ENCODE results near the gene ARHGEF10L.

The ARHGEF10L gene

DNA sequence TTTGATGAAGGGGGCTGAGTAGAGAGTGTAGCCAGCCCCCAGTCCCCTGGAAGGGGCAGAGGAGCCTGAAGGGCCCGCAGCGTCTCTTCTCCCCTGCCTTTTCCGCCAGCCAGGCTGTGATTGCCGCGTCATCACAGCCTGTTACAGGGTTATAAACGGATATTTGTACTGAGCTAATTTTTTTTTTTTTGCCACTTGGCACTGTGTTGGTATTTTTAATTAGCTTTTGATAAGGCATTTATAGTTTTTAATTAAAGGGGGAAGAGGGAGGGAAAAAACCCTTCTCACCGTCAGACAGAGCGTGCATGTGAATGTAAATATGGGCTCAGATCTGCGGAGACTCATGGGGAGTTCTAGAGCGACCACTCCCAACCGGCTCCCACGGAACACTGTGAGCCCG is 117.9 kb downstream of the ARHGEF10L start:
- DNase-seq (ENCODE audit: low spot score) = no peak

DNA sequence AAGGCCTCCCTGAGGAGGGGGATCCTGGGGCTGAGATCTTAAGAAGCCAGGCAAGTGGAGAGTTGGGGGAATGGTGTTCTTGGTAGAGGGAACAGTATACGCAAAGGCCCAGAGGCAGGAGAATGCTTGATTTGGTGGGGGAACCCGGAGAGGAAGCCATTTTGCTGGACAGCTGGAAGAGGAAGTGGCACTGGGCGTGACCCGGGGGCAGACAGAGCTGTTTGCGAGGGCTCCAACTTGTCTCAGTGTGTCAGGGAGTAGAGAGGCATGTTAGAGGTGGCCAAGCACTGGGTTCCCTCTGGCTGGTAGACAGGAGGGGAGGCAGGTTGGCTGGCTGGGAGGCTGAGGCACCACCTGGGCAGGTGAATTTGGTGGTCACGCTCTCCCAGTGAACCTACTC is 119.3 kb downstream of the ARHGEF10L start:
- DNase-seq (ENCODE audit: low spot score) = no peak

DNA sequence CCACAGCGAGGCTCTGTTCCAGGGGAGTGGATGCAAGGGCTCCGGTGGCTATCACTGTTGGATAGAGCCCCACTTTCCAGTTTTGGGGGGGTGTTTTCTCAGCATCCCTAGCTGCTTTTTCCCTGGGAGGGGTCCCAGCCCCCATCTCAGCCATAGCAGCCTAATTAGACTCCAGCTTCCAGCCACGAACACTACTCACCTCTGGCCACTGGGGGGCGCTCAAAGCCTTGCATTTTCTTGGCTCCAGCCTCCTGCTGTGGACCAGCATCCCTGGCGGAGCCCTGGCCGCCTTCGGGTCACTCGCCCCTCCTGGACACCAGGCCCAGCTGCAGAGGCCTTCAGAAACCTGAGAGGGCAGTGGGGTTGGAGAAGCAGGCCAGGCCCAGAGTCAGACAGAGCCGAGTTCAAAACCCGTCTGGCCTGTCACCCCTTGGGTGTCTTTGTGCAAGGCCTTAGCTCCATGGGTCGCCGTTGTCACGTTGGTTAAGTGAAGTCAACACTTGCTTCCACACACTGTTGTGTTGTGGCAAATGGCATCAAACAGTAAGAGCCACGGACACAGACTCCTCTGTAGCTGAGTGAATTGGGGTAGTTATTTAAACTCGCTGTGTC is 122.2 kb downstream of the ARHGEF10L start:
- peak; percentile 51 for DNase-seq (ENCODE audit: low spot score)

GRCh38 chr1:17662296-17662695 is 122.8 kb downstream of the ARHGEF10L start:
- no peak for DNase-seq (ENCODE audit: low spot score)

- no peak for DNase-seq (ENCODE audit: low spot score)
Measured at GRCh38 chr1:17662786-17663185, 123.3 kb downstream of the ARHGEF10L start.

- no peak for DNase-seq (ENCODE audit: low spot score)
Measured at GRCh38 chr1:17663646-17664045, 124.1 kb downstream of the ARHGEF10L start.

- DNase-seq (ENCODE audit: low spot score) = no peak
Measured at GRCh38 chr1:17664322-17664721, 124.8 kb downstream of the ARHGEF10L start.

- no peak for DNase-seq (ENCODE audit: low spot score)
Measured at GRCh38 chr1:17665054-17665453, 125.6 kb downstream of the ARHGEF10L start.

DNA sequence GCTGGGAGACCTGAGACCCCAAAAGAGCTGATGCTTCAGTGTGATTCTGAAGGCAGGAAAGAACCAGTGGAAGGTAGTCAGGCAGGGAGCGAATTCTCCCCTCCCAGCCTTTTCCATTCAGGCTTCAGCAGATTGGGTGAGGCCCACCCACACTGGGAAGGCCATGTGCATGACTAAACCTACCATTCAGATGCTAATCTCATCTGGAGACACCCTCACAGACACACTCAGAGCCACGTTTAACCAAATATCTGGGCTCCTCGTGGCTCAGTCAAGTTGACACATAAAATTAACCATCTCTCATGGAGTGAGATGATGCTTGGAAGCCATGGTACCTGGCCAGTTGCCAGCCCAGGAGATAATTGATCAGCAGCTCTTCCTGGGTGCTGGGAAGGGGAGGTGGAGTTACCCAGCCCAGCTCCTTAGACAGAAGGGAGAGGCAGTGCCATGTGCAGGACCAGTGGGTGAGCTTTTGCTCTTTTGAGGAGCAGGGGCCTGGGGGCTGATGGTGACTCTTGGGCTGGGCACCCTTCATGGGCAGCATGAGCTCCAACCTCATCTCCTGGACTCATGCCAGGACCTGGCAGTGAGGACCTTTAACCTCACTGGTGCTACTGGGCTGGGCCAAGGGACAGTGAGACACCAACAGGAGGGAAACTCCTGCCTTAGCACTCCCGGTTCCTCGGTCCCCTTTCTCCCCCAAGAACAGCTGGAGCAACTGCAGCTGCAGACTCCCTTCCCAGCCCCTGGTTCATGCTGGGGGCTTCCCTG is 126.6 kb downstream of the ARHGEF10L start:
- no peak for DNase-seq (ENCODE audit: low spot score)

- DNase-seq (ENCODE audit: low spot score) = no peak
Measured at GRCh38 chr1:17667641-17668040, 128.1 kb downstream of the ARHGEF10L start.

GRCh38 chr1:17668195-17668594 is 128.7 kb downstream of the ARHGEF10L start:
- no peak for DNase-seq (ENCODE audit: low spot score)

- DNase-seq (ENCODE audit: low spot score) = no peak
Measured at GRCh38 chr1:17668624-17669175, 129.2 kb downstream of the ARHGEF10L start.

GRCh38 chr1:17669305-17669704 is 129.8 kb downstream of the ARHGEF10L start:
- DNase-seq (ENCODE audit: low spot score) = no peak

DNA sequence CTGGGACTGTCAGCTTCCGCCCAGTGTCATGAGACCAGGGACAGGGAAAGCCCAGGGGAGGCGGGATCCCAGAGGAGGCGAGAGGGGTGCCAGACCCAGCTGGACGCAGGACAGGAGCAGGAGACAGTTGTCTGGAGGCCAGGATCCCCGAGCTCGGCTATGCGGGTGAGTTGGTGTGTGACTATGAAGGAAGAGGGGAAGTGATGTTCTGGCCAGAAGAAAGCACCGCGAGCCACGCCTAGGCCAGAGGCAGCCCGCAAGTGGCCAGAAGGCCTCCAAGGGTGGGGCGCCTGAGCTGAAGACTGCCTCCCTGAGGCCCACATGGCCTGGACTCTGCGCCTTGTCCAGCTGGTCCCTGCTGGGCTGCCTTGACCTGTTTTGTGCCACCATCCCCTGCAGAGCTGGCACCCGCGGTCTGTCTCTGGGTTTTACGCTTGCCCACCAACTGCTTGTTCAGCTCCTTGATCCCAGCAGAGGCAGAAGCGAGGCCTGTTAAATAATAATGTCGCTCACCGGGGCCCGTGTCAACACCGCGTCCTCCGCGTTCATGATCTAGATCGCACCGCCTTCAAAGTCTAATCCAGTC is 130.5 kb downstream of the ARHGEF10L start:
- no peak for DNase-seq (ENCODE audit: low spot score)

GRCh38 chr1:17670587-17671313 is 131.3 kb downstream of the ARHGEF10L start:
- DNase-seq (ENCODE audit: low spot score) = no peak

DNA sequence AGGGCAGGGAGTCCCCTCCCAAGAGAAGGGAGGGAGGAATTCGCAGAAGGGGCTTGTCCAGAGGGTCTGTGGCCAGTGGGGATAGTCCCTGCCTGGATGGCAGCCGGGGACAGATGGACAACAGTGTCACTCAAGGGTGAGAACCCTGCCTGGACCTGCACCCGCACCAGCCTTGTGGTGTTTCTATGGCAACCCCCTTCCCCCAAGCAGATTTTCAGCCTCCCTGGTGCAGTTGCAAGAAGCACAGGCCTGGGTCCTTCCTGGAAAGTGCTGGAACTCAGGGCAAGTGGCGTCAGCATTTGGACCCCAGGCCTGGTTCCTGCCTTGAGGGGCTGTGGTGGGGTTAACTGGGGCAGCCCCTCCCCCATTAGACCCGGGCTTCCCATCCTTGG is 131.8 kb downstream of the ARHGEF10L start:
- no peak for DNase-seq (ENCODE audit: low spot score)

DNA sequence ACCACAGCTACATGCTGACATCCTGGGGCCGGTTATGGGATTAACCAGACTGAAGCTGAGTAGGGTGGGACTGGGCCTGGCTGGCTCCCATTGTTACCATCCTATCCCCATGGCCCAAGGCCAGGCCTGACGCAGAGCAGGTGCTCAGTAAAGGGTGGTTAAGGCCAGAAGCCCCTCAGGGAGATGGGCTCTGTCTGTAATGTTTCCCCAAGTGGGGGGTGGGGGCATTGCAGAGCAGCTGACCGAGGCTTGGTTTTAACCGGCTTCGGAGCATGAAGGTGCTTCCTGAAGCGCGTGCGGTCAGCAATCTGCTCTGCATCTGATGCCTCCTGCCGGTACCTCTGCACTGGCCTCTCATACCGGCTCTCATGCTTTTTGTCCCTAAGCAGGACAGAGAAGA is 132.2 kb downstream of the ARHGEF10L start:
- no peak for DNase-seq (ENCODE audit: low spot score)

GRCh38 chr1:17672226-17672625 is 132.7 kb downstream of the ARHGEF10L start:
- no peak for DNase-seq (ENCODE audit: low spot score)

- DNase-seq (ENCODE audit: low spot score) = no peak
Measured at GRCh38 chr1:17673329-17674072, 134.0 kb downstream of the ARHGEF10L start.

- DNase-seq (ENCODE audit: low spot score) = no peak
Measured at GRCh38 chr1:17674726-17675500, 135.4 kb downstream of the ARHGEF10L start.

DNA sequence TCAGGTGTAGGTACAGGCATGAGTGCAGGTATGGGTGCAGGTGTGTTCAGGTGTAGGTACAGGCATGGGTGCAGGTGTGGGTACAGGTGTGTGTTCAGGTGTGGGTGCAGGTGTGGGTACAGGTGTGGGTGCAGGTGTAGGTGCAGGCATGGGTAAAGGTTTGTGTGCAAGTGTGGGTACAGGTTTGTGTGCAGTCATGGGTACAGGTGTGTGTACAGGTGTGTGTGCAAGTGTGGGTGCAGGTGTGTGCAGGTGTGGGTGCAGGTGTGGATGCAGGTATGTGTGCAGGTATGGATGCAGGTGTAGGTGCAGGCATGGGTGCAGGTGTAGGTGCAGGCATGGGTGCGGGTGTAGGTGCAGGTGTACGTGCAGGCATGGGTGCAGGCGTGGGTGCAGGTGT is 136.2 kb downstream of the ARHGEF10L start:
- DNase-seq (ENCODE audit: low spot score) = no peak
